K562 (cell line): Measurements from ENCODE around the gene WEE1. TPM values are rescaled to one million over a fixed set of nuclear protein-coding genes. Genes with fewer than 3 reads are reported as not detected.

Experiments used
- ESRRB ChIP-seq: fragments of 250-450 bp; sonication (Bioruptor Pico); IDR thresholded peaks from 2 replicates; pipeline ENCODE4 v1.5.0; 2020; ENCODE audit warnings: mild to moderate bottlenecking, moderate library complexity, borderline replicate concordance
- FOXJ2 ChIP-seq: fragments of 200-800 bp; sonication (Bioruptor generic); IDR thresholded peaks from 2 replicates; pipeline ENCODE4 v1.6.1; 2016; ENCODE audit warnings: missing genetic modification characterization, missing compliant biosample characterization
- GATAD2A ChIP-seq: fragments of 450-650 bp; IDR thresholded peaks from 2 replicates; pipeline ENCODE4 v1.6.1; 2017
- KDM1A ChIP-seq, 2 experiments: fragments of 450-650 bp; IDR thresholded peaks; 2 replicates each; pipeline ENCODE4 v1.6.1; 2016; ENCODE audit warnings: mild to moderate bottlenecking in 2 of 2
- LEF1 ChIP-seq: fragments of 450-650 bp; IDR thresholded peaks from 2 replicates; pipeline ENCODE4 v1.6.1; 2016; ENCODE audit warnings: mild to moderate bottlenecking
- NFE2 ChIP-seq: IDR thresholded peaks from 2 replicates; pipeline ENCODE4 v1.6.1; 2014; ENCODE audit warnings: antibody characterized with exemption, low read depth
- NFIC ChIP-seq: fragments of 450-650 bp; IDR thresholded peaks from 2 replicates; pipeline ENCODE4 v1.6.1; 2017; ENCODE audit warnings: mild to moderate bottlenecking, inconsistent platforms
- NR2C1 ChIP-seq, 2 experiments: fragments of 450-650 bp; IDR thresholded peaks; 2 replicates each; pipeline ENCODE4 v1.6.1; 2017; ENCODE audit warnings: mild to moderate bottlenecking in 2 of 2, antibody characterized with exemption in 1 of 2, inconsistent platforms in 1 of 2, missing compliant biosample characterization in 1 of 2, missing genetic modification characterization in 1 of 2
- RB1 ChIP-seq: fragments of 450-650 bp; IDR thresholded peaks from 2 replicates; pipeline ENCODE4 v1.6.1; 2017; ENCODE audit warnings: low read depth, mild to moderate bottlenecking
- SMC3 ChIP-seq: conservative IDR thresholded peaks from 2 replicates; pipeline ENCODE4 v1.6.1; 2011; ENCODE audit warnings: low read depth, low read length, improper control_type of control experiment; ENCODE audit not compliant: insufficient read depth
- TEAD4 ChIP-seq, 2 experiments: sonication (generic) in 1 of 2; formaldehyde crosslinking in 1 of 2; IDR thresholded peaks; 2 replicates each; pipeline versions ENCODE4 v1.6.1 to v1.8.0; 2012 to 2022; ENCODE audit warnings: borderline replicate concordance in 1 of 2, inconsistent platforms in 1 of 2, low read length in 1 of 2, mild to moderate bottlenecking in 1 of 2, missing genetic modification reagents in 1 of 2
- ZC3H4 ChIP-seq: sonication (generic); formaldehyde crosslinking; IDR thresholded peaks from 2 replicates; pipeline ENCODE4 v1.9.0; 2021; ENCODE audit warnings: missing genetic modification reagents, borderline replicate concordance
- ZNF143 ChIP-seq: sonication (generic); formaldehyde crosslinking; IDR thresholded peaks from 2 replicates; pipeline ENCODE4 v1.9.0; 2022; ENCODE audit warnings: mild to moderate bottlenecking, missing genetic modification reagents
- ZNF224 ChIP-seq: sonication (generic); formaldehyde crosslinking; IDR thresholded peaks from 2 replicates; pipeline ENCODE4 v1.8.0; 2022; ENCODE audit warnings: mild to moderate bottlenecking, missing genetic modification reagents
- ZNF232 ChIP-seq: sonication (generic); formaldehyde crosslinking; IDR thresholded peaks from 2 replicates; pipeline ENCODE4 v1.8.0; 2022; ENCODE audit warnings: mild to moderate bottlenecking, missing genetic modification reagents
- ZNF445 ChIP-seq: fragments of 250-450 bp; sonication (Bioruptor Pico); IDR thresholded peaks from 2 replicates; pipeline ENCODE4 v1.4.0; 2020; ENCODE audit warnings: low read depth, mild to moderate bottlenecking, moderate library complexity
- polyA plus RNA-seq, 8 experiments: library from polyadenylated mRNA; depleted of rRNA in 4 of 8; stranded (reverse) in 5 of 8; unstranded in 3 of 8; fragments of >200 nt; fragmentation: Nextera tagmentation in 2 of 8; fragmentation: Illumina TruSeq in 1 of 8; extraction: Ambion mirVana in 2 of 8; extraction: Trizol in 1 of 8; gene quantifications; 2 replicates each; pipeline versions ENCODE4 v1.2.1 to v1.2.3, GENCODE V29; 2011 to 2014; ENCODE audit warnings: inconsistent platforms in 1 of 8, missing spikeins in 1 of 8
- total RNA-seq, 7 experiments: library from RNA; depleted of rRNA in 6 of 7; stranded (reverse); fragments of >200 nt in 6 of 7; fragmentation: Illumina TruSeq in 2 of 7; extraction: Trizol in 2 of 7; gene quantifications; 2 replicates each; pipeline versions ENCODE4 v1.2.1 to v1.2.3, GENCODE V29; 2011 to 2021; ENCODE audit warnings: low replicate concordance in 1 of 7
- TF ChIP-seq, protein P1 (sequence below): sonication (generic); formaldehyde crosslinking; IDR thresholded peaks from 2 replicates; pipeline ENCODE4 v1.8.0; 2023; ENCODE audit warnings: mild to moderate bottlenecking, missing genetic modification reagents
- TF ChIP-seq, protein P2 (sequence below): fragments of 450-650 bp; IDR thresholded peaks from 2 replicates; pipeline ENCODE4 v1.6.1; 2018; ENCODE audit warnings: mild to moderate bottlenecking, low read depth; ENCODE audit not compliant: partially characterized antibody
- TF ChIP-seq, protein P3 (sequence below), 2 experiments: IDR thresholded peaks; 2 replicates each; pipeline ENCODE4 v1.6.1; 2011; ENCODE audit warnings: borderline replicate concordance in 1 of 2, control low read depth in 1 of 2, low read depth in 1 of 2, low read length in 1 of 2, mild to moderate bottlenecking in 1 of 2, mixed read lengths in 1 of 2, moderate library complexity in 1 of 2; ENCODE audit not compliant: insufficient read depth in 1 of 2, insufficient read length in 1 of 2, poor library complexity in 1 of 2, severe bottlenecking in 1 of 2; ENCODE audit errors: extremely low read depth in 1 of 2

Gene WEE1
- total and polyA plus RNA-seq, 9 of the 15 experiments (the other 6 are each of a cell fraction or from before 2014, with no cell fraction given) = 21.9 to 99.0 (median 67.4) TPM

DNA sequence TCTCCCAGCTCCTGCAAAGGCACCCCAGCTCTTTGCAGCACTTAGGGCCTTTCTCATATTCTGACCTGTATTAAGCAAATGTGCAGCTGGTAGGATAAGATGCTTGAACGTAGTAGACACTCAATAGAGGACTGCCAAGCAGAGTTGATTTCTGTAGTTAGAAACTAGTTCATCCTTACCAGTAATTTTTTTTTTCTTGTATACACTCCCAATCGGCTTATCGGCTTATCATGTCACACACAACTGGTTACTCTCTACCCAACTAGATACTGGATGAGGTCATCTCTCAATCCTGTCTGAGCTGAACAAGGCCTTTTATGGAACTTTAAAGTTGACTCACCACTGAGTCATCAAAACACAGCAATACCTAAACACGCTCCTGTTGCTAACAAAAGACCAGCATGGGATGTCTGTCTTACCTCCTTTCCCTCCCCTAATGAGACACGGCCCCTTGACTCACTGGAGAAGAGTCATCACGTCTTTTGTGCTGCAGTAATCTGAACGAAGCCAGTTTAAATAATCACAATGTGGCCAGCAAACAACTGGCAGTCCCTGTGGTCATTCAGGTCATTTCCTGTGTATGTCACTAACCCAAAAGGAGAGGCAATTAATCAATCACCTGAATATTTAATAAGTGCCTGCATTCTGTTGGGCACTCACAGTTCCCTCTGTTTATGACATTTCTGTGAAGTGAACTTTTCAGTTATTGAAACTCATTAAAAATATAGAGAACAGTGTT is 7.5 kb upstream of the WEE1 start (continued):
- peak; percentile 82; the same call in 1 of the 2 replicates for TF ChIP-seq GATAD2A
- peak; percentile 91 for TF ChIP-seq LEF1
- TF ChIP-seq TEAD4 (IDR thresholded peaks at IDR 0.05; ENCODE audit: low read length) = peak; percentile 80
- TF ChIP-seq TEAD4 (CRISPR knock-in tag; IDR thresholded peaks at IDR 0.05; ENCODE audit: borderline replicate concordance) = no peak
- TF ChIP-seq NR2C1 (IDR thresholded peaks at IDR 0.05) = no peak
- TF ChIP-seq NR2C1 (tag; IDR thresholded peaks at IDR 0.05) = peak; percentile 22; the same call in 1 of the 2 replicates
- TF ChIP-seq SMC3 = no peak; the same call in 1 of the 2 replicates
- TF ChIP-seq, protein P1, sequence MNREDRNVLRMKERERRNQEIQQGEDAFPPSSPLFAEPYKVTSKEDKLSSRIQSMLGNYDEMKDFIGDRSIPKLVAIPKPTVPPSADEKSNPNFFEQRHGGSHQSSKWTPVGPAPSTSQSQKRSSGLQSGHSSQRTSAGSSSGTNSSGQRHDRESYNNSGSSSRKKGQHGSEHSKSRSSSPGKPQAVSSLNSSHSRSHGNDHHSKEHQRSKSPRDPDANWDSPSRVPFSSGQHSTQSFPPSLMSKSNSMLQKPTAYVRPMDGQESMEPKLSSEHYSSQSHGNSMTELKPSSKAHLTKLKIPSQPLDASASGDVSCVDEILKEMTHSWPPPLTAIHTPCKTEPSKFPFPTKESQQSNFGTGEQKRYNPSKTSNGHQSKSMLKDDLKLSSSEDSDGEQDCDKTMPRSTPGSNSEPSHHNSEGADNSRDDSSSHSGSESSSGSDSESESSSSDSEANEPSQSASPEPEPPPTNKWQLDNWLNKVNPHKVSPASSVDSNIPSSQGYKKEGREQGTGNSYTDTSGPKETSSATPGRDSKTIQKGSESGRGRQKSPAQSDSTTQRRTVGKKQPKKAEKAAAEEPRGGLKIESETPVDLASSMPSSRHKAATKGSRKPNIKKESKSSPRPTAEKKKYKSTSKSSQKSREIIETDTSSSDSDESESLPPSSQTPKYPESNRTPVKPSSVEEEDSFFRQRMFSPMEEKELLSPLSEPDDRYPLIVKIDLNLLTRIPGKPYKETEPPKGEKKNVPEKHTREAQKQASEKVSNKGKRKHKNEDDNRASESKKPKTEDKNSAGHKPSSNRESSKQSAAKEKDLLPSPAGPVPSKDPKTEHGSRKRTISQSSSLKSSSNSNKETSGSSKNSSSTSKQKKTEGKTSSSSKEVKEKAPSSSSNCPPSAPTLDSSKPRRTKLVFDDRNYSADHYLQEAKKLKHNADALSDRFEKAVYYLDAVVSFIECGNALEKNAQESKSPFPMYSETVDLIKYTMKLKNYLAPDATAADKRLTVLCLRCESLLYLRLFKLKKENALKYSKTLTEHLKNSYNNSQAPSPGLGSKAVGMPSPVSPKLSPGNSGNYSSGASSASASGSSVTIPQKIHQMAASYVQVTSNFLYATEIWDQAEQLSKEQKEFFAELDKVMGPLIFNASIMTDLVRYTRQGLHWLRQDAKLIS (CRISPR knock-in tag) = peak; percentile 42; the same call in 1 of the 2 replicates
- TF ChIP-seq ZNF143 (CRISPR knock-in tag) = no peak
- peak; percentile 37; the same call in 1 of the 2 replicates for TF ChIP-seq NFIC
- TF ChIP-seq ZC3H4 (CRISPR knock-in tag) = no peak
- TF ChIP-seq FOXJ2 = peak; percentile 99
- no peak for TF ChIP-seq ZNF224 (CRISPR knock-in tag)
- peak; percentile 76 to 77 for TF ChIP-seq KDM1A (IDR thresholded peaks at IDR 0.05)
- no peak for TF ChIP-seq ESRRB (CRISPR knock-in tag)
- TF ChIP-seq, protein P2, sequence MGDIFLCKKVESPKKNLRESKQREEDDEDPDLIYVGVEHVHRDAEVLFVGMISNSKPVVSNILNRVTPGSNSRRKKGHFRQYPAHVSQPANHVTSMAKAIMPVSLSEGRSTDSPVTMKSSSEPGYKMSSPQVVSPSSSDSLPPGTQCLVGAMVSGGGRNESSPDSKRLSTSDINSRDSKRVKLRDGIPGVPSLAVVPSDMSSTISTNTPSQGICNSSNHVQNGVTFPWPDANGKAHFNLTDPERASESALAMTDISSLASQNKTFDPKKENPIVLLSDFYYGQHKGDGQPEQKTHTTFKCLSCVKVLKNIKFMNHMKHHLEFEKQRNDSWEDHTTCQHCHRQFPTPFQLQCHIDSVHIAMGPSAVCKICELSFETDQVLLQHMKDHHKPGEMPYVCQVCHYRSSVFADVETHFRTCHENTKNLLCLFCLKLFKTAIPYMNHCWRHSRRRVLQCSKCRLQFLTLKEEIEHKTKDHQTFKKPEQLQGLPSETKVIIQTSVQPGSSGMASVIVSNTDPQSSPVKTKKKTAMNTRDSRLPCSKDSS = no peak
- TF ChIP-seq NFE2 = peak; percentile 83
- no peak for TF ChIP-seq RB1
- no peak for TF ChIP-seq ZNF232 (CRISPR knock-in tag)
- TF ChIP-seq, protein P3, sequence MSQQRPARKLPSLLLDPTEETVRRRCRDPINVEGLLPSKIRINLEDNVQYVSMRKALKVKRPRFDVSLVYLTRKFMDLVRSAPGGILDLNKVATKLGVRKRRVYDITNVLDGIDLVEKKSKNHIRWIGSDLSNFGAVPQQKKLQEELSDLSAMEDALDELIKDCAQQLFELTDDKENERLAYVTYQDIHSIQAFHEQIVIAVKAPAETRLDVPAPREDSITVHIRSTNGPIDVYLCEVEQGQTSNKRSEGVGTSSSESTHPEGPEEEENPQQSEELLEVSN (IDR thresholded peaks at IDR 0.05; ENCODE audit: borderline replicate concordance in 1 of 2, extremely low read depth in 1 of 2, insufficient read depth in 1 of 2, insufficient read length in 1 of 2, low read depth in 1 of 2, low read length in 1 of 2, poor library complexity in 1 of 2, severe bottlenecking in 1 of 2) = peak; percentile 14 to 47
- TF ChIP-seq ZNF445 (CRISPR knock-in tag) = 0 out of 2 replicates have a peak, but pooled peaks have one; percentile 50
